ENCODE measurements around the gene LSM2. TPM values are rescaled to one million over a fixed set of nuclear protein-coding genes. Genes with fewer than 3 reads are reported as not detected.
"Not testable (repeated sequence)": the region's sequence is repeated elsewhere in the genome, so short reads cannot be mapped to it uniquely, and the experiment has no call there.

LSM2 gene
- total RNA-seq, 4 donors from 2014 or later = 25.1 to 43.7 (median 32.9) TPM

- no peaks in the 10 kb centered on the region for H3K36me3 ChIP-seq
- TF ChIP-seq POLR2A (IDR thresholded peaks at IDR 0.05) = no peak
- TF ChIP-seq CTCF (IDR thresholded peaks at IDR 0.05 in 4 of 5, conservative IDR thresholded peaks at IDR 0.05 in 1 of 5) = no peak
- no peak overlapping the region for H3K4me3 ChIP-seq
- ATAC-seq (no peak), DNase-seq (no peak)
- H3K27ac ChIP-seq = no peak overlapping the region
- H3K4me1 ChIP-seq = no peaks in the 10 kb centered on the region
- intact Hi-C loops (cut with DNase I; ENCODE audit: low total_unique reads) (no loop called here), in situ Hi-C loops (cut with MboI; ENCODE audit: low sequenced_read_pairs in 4 of 4) (no loop called here)
- no peaks in the 10 kb centered on the region for H3K27me3 ChIP-seq
- no peaks in the 10 kb centered on the region for H3K9me3 ChIP-seq
These were observed 40.7 kb upstream of the LSM2 start for GRCh38 chr6:31847276-31847978.

GRCh38 chr6:31844507-31844906 is 37.7 kb upstream of the LSM2 start:
- no peaks in the 10 kb centered on the region for H3K27me3 ChIP-seq
- H3K4me3 ChIP-seq = no peak overlapping the region
- no peak for TF ChIP-seq CTCF (IDR thresholded peaks at IDR 0.05 in 4 of 5, conservative IDR thresholded peaks at IDR 0.05 in 1 of 5)
- no peak for TF ChIP-seq POLR2A (IDR thresholded peaks at IDR 0.05)
- in situ Hi-C loops (cut with MboI; ENCODE audit: low sequenced_read_pairs in 4 of 4) = no loop called here
- H3K4me1 ChIP-seq = no peaks in the 10 kb centered on the region
- H3K27ac ChIP-seq = no peak overlapping the region
- H3K36me3 ChIP-seq = peaks cover 0 to 16% of the 10 kb centered on the region in 2 donors
- intact Hi-C loops (cut with DNase I; ENCODE audit: low total_unique reads) = no loop called here
- no peaks in the 10 kb centered on the region for H3K9me3 ChIP-seq
- no peak for DNase-seq
- ATAC-seq = no peak

GRCh38 chr6:31842053-31842452 is 35.3 kb upstream of the LSM2 start:
- H3K4me1 ChIP-seq = peaks cover 14 to 15% of the 10 kb centered on the region in 2 donors
- no peak overlapping the region for H3K4me3 ChIP-seq
- DNase-seq (no peak), ATAC-seq (no peak)
- in situ Hi-C loops (cut with MboI; ENCODE audit: low sequenced_read_pairs in 4 of 4) = no loop called here
- intact Hi-C loops (cut with DNase I; ENCODE audit: low total_unique reads) = no loop called here
- H3K27ac ChIP-seq = no peak overlapping the region
- H3K36me3 ChIP-seq = peaks cover 0 to 40% of the 10 kb centered on the region in 2 donors
- H3K27me3 ChIP-seq = no peaks in the 10 kb centered on the region
- no peak for TF ChIP-seq POLR2A (IDR thresholded peaks at IDR 0.05)
- TF ChIP-seq CTCF (IDR thresholded peaks at IDR 0.05 in 4 of 5, conservative IDR thresholded peaks at IDR 0.05 in 1 of 5) = no peak
- no peaks in the 10 kb centered on the region for H3K9me3 ChIP-seq

GRCh38 chr6:31839779-31840126 is 33.0 kb upstream of the LSM2 start:
- Histone ChIP-seq H3K36me3 (peaks cover 0 to 42% of the 10 kb centered on the region in 2 donors), H3K4me1 (peaks cover 30 to 32% of the 10 kb centered on the region in 2 donors)
- intact Hi-C loops (cut with DNase I; ENCODE audit: low total_unique reads) = loop anchor here (10.0 kb wide), 1 partner anchor 295 kb away; the partner anchor contains the start of genes ATP6V1G2, DDX39B and NFKBIL1
- H3K4me3 ChIP-seq, DNase-seq, H3K9me3 ChIP-seq, H3K27ac ChIP-seq, ATAC-seq, H3K27me3 ChIP-seq: not testable (repeated sequence)
- in situ Hi-C loops (cut with MboI; ENCODE audit: low sequenced_read_pairs in 4 of 4) = loop anchor here in 2 of 4 donors (10.0 kb wide), 3 partner anchors 65 to 165 kb away; partner anchors contain the start of genes VWA7 (in 2 of the 2) and LY6G5C (in 1 of the 2)

- no peaks in the 10 kb centered on the region for H3K9me3 ChIP-seq
- no peaks in the 10 kb centered on the region for H3K27me3 ChIP-seq
- peaks cover 0 to 42% of the 10 kb centered on the region in 2 donors for H3K36me3 ChIP-seq
- no peak overlapping the region for H3K4me3 ChIP-seq
- no peak for ATAC-seq
- H3K4me1 ChIP-seq = peaks cover 30 to 34% of the 10 kb centered on the region in 2 donors
- intact Hi-C loops (cut with DNase I; ENCODE audit: low total_unique reads) = loop anchor here (10.0 kb wide), 1 partner anchor 294 kb away; the partner anchor contains the start of genes ATP6V1G2, DDX39B and NFKBIL1
- TF ChIP-seq POLR2A (IDR thresholded peaks at IDR 0.05) = no peak
- TF ChIP-seq CTCF (IDR thresholded peaks at IDR 0.05 in 4 of 5, conservative IDR thresholded peaks at IDR 0.05 in 1 of 5) = no peak
- in situ Hi-C loops (cut with MboI; ENCODE audit: low sequenced_read_pairs in 4 of 4) = loop anchor here in 2 of 4 donors (10.0 kb wide), 3 partner anchors 64 to 164 kb away; partner anchors contain the start of genes VWA7 (in 2 of the 2) and LY6G5C (in 1 of the 2)
- no peak for DNase-seq
- no peak overlapping the region for H3K27ac ChIP-seq
These were observed 32.2 kb upstream of the LSM2 start for GRCh38 chr6:31838968-31839367.

GRCh38 chr6:31838114-31838553 is 31.4 kb upstream of the LSM2 start:
- not testable (repeated sequence) for ATAC-seq, H3K27me3 ChIP-seq, H3K9me3 ChIP-seq, H3K4me3 ChIP-seq, DNase-seq
- Histone ChIP-seq H3K36me3 (peaks cover 0 to 42% of the 10 kb centered on the region in 2 donors), H3K27ac (peak overlapping the region in 3 of 4 donors; percentile 5 to 97 (median 96)), H3K4me1 (peaks cover 30 to 37% of the 10 kb centered on the region in 2 donors)
- in situ Hi-C loops (cut with MboI; ENCODE audit: low sequenced_read_pairs in 4 of 4) (loop anchor here in 2 of 4 donors (10.0 kb wide), 3 partner anchors 63 to 163 kb away; partner anchors contain the start of genes VWA7 (in 2 of the 2) and LY6G5C (in 1 of the 2)), intact Hi-C loops (cut with DNase I; ENCODE audit: low total_unique reads) (loop anchor here (10.0 kb wide), 1 partner anchor 293 kb away; the partner anchor contains the start of genes ATP6V1G2, DDX39B and NFKBIL1)

Data from gastrocnemius medialis (tissue), 4 donors.